Measurements from ENCODE around the gene HYPK. TPM values are rescaled to one million over a fixed set of nuclear protein-coding genes. Genes with fewer than 3 reads are reported as not detected.
"Not testable (repeated sequence)": the region's sequence is repeated elsewhere in the genome, so short reads cannot be mapped to it uniquely, and the experiment has no call there.

Gene HYPK
- total RNA-seq, 2 experiments from 2014 or later, result 15.5 to 16.1 TPM

DNA sequence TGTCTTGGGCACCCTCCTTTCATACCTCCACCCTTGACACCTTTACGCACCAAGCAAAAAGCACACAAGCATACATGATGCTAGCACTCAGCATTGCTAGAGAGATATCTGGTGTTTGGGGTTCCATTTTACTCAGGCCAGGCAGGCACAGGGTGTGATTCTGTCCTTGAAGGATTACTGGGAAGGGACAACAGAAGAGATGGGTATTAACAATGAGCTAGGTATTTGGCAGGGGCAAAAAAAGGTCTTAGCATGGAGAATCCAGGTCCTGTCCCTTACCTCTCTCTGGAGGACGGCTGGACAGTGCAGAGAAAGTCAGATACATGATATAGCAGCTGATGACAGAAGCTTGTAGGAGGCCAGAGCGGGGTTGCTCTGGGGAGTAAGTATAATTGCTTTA lies 3.8 kb upstream of the HYPK start:
- Mint-ChIP-seq H3K36me3 (ENCODE audit: low read depth) (peaks cover 80% of the 10 kb centered on the region), H3K9me3 (peaks cover 3% of the 10 kb centered on the region), H3K4me1 (ENCODE audit: low read depth) (peaks cover 62% of the 10 kb centered on the region), H3K4me3 (no peak overlapping the region), H3K27ac (peak overlapping the region; percentile 41), H3K27me3 (no peaks in the 10 kb centered on the region)
- intact Hi-C loops (cut with micrococcal nuclease), result no loop called here
- TF ChIP-seq, protein P1, sequence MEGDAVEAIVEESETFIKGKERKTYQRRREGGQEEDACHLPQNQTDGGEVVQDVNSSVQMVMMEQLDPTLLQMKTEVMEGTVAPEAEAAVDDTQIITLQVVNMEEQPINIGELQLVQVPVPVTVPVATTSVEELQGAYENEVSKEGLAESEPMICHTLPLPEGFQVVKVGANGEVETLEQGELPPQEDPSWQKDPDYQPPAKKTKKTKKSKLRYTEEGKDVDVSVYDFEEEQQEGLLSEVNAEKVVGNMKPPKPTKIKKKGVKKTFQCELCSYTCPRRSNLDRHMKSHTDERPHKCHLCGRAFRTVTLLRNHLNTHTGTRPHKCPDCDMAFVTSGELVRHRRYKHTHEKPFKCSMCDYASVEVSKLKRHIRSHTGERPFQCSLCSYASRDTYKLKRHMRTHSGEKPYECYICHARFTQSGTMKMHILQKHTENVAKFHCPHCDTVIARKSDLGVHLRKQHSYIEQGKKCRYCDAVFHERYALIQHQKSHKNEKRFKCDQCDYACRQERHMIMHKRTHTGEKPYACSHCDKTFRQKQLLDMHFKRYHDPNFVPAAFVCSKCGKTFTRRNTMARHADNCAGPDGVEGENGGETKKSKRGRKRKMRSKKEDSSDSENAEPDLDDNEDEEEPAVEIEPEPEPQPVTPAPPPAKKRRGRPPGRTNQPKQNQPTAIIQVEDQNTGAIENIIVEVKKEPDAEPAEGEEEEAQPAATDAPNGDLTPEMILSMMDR (IDR thresholded peaks at IDR 0.05), result no peak
- DNase-seq, result no peak
- no peak for ATAC-seq
- CTCF ChIA-PET, result interaction anchor here (1.7 to 1.9 kb wide), 2 partner anchors 20 to 26 kb away, joined by 5 read pairs; partner anchors contain the start of gene ELL3
- POLR2A ChIA-PET, result interaction anchor here (0.6 to 2.6 kb wide), 6 partner anchors 8 to 51 kb away, joined by 3 to 11 read pairs (median 3); partner anchors contain the start of genes ELL3, MFAP1, PDIA3 and WDR76

DNA sequence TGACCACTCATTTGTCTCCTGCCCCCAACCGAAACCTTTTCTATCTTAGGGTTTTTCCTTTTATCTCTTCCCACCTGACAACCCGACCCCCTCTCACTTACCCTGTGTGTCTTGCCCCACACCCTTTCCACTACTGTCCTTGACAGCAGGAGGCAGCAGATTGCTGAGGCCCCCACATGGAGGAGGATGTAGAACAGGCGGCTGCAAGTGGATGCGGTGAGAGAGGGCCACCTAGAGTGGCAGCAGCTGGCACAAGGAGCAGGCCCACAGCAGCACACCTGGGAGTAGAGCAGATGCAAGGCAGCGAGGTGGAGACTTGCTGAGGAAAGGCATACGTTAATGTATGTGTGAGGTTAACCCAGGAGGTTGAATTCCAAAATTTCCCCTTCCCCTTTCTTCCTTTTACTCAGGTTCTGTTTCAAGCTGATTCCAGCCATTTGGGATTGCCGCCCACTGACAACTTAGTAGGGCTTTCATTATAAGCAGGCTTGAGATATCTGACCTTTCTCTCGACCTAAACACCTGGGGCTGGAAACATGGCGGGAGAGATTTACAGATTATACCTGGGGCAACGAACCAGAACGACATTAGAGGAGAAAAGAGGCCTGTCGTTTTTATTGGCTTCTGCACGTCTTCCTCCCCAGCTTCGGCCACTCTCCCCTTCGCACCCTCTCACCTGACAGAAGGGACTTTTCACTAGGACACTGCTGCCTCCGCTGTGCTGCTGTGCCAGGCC lies 1.0 kb upstream of the HYPK start:
- Mint-ChIP-seq H3K4me3 (no peak overlapping the region), H3K36me3 (ENCODE audit: low read depth) (peaks cover 69% of the 10 kb centered on the region), H3K27me3 (no peaks in the 10 kb centered on the region), H3K4me1 (ENCODE audit: low read depth) (peaks cover 55% of the 10 kb centered on the region), H3K9me3 (peaks cover 3% of the 10 kb centered on the region), H3K27ac (peak overlapping the region; percentile 99)
- intact Hi-C loops (cut with micrococcal nuclease), result no loop called here
- TF ChIP-seq, protein P1 (IDR thresholded peaks at IDR 0.05), result no peak
- no peak for ATAC-seq
- POLR2A ChIA-PET, result interaction anchor here (1.2 to 4.6 kb wide), 8 partner anchors 7 to 52 kb away, joined by 3 to 37 read pairs (median 8); partner anchors contain the start of genes ELL3, MFAP1, SERF2 and WDR76
- DNase-seq, result no peak
- CTCF ChIA-PET, result interaction anchor here (1.3 to 2.4 kb wide), 2 partner anchors 22 to 29 kb away, joined by 4 to 15 read pairs; partner anchors contain the start of gene ELL3

DNA sequence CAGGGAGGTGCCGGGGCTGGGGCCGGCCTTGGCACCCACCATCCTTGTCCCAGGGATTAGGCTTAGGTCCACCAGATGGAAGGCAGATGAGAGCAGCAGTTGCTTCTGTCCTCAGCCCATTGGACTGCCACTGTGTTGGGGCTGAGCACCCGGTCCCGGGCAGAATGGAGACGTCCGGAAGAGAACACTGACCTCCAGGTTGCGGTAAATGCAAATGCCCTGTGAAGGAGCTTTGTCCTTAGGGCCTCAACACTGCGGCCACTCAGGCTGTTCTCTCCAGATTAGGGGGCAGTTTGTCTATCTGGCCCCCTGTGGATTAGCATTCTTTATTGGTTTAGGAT lies 484 bp upstream of the HYPK start, which contains the start of gene SERINC4:
Gene SERINC4, minus strand, starts transcription at position 276 of the 341 bp plus-strand sequence. Its CDS starts 234 bp downstream, at position 42.
- peaks cover 49% of the 10 kb centered on the region for H3K4me1 Mint-ChIP-seq (ENCODE audit: low read depth)
- CTCF ChIA-PET, result interaction anchor here (1.3 to 2.4 kb wide), 2 partner anchors 22 to 30 kb away, joined by 4 to 15 read pairs; partner anchors contain the start of gene ELL3

DNA sequence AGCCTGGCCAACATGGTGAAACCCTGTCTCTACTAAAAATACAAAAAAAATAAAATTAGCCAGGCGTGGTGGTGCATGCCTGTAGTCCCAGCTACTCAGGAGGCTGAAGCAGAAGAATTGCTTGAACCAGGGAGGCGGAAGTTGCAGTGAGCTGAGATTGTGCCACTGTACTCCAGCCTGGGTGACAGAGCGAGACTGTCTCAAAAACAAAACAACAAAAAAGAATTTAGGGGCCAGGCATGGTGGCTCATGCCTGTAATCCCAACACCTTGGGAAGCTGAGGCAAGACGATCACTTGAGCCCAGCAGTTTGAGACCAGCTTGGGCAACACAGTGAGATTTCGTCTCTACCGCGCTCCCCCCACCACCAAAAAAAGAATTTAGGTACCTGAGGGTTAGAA lies 2.3 kb downstream of the HYPK start:
- peaks cover 70% of the 10 kb centered on the region for H3K36me3 Mint-ChIP-seq (ENCODE audit: low read depth)
- CTCF ChIA-PET; H3K4me3 Mint-ChIP-seq; H3K27ac Mint-ChIP-seq; H3K9me3 Mint-ChIP-seq; ATAC-seq; intact Hi-C loops (cut with micrococcal nuclease); H3K27me3 Mint-ChIP-seq; DNase-seq: not testable (repeated sequence)
- POLR2A ChIA-PET, result interaction anchor here (1.2 to 4.6 kb wide), 5 partner anchors 8 to 23 kb away, joined by 3 to 37 read pairs (median 9); partner anchors contain the start of genes MFAP1, SERF2 and WDR76
- peaks cover 32% of the 10 kb centered on the region for H3K4me1 Mint-ChIP-seq (ENCODE audit: low read depth)

More for the DNA sequence above, 484 bp upstream of the HYPK start, which contains the start of gene SERINC4:
- Mint-ChIP-seq H3K36me3 (ENCODE audit: low read depth) (peaks cover 66% of the 10 kb centered on the region), H3K27me3 (no peaks in the 10 kb centered on the region), H3K27ac (peak within 1 kb of the TSS; percentile 99), H3K4me3 (peak within 1 kb of the TSS; percentile 93), H3K9me3 (peaks cover 3% of the 10 kb centered on the region)
- intact Hi-C loops (cut with micrococcal nuclease), result no loop called here
- TF ChIP-seq, protein P1 (IDR thresholded peaks at IDR 0.05), result no peak
- POLR2A ChIA-PET, result interaction anchor here (1.0 to 4.6 kb wide), 11 partner anchors 8 to 53 kb away, joined by 3 to 37 read pairs (median 6); partner anchors contain the start of genes ELL3, MFAP1, SERF2 and WDR76
- ATAC-seq (no peak), DNase-seq (no peak)

DNA sequence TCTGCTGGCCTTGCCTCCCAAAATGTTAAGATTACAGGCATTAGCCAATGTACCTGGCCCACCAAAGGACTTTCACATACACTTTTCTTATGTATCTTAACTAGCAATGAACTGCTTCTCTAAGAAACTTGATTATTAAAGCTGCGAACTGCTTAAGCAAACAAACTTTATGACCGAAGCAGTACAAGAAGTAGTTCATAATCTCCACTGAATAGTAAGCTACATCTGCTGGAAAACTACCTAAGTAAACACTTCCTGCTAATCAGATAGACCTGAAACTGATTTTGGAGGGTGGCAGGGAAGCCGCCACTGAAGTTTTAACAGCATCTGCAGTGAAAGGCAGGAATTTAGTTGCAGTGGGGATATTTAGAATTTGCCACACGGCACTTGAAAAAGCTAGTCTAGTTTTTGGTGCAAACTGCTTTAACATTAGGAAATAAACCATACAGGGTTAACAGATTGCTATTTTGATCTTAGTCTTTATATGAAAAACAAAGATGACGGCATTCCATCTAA lies 8.1 kb downstream of the HYPK start:
- Mint-ChIP-seq H3K4me1 (ENCODE audit: low read depth) (peaks cover 10% of the 10 kb centered on the region), H3K27me3 (no peaks in the 10 kb centered on the region), H3K36me3 (ENCODE audit: low read depth) (peaks cover 69% of the 10 kb centered on the region), H3K27ac (no peak overlapping the region), H3K4me3 (no peak overlapping the region), H3K9me3 (no peaks in the 10 kb centered on the region)
- CTCF ChIA-PET, result interaction anchor here (0.9 kb wide), 1 partner anchor 38 kb away, joined by 3 read pairs; no protein-coding TSS in a partner anchor
- TF ChIP-seq, protein P1 (IDR thresholded peaks at IDR 0.05), result no peak
- POLR2A ChIA-PET, result interaction anchor here (1.8 to 2.2 kb wide), 2 partner anchors 16 to 19 kb away, joined by 6 to 9 read pairs; partner anchors contain the start of gene MFAP1
- intact Hi-C loops (cut with micrococcal nuclease), result no loop called here
- DNase-seq, result no peak
- no peak for ATAC-seq
